Measurements from ENCODE around the gene LRRFIP1.

DNA sequence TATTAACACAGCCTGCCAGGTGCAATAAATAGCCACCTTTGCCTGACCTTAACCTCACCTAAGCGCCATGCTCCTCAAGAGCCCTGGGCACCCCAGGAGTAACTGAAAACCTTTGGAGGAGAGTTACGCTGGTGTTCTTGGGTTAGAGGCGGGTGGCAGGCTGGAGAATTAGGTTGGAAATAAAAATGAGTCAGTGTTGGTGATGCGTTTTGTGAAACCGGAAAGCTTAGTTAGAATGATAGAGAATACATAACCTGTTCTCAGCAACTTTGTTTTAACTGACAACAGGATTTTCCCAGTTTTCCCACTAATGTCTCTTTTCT is 17.0 kb downstream of the LRRFIP1 start:
- TF ChIP-seq ZNF384 (IDR thresholded peaks at IDR 0.05; ENCODE audit: low read depth, low read length) = no peak
- TF ChIP-seq HDAC3 (IDR thresholded peaks at IDR 0.05; ENCODE audit: borderline replicate concordance, partially characterized antibody) = no peak
- TF ChIP-seq TCF7L2 (IDR thresholded peaks at IDR 0.05; ENCODE audit: low read depth, low read length) = no peak
- no peak for TF ChIP-seq STAG1 (CRISPR knock-in tag; IDR thresholded peaks at IDR 0.05; ENCODE audit: borderline replicate concordance)
- TF ChIP-seq SRSF9 (IDR thresholded peaks at IDR 0.05; ENCODE audit: borderline replicate concordance, low read depth, low read length) = no peak
- TF ChIP-seq BHLHE40 (IDR thresholded peaks at IDR 0.05; ENCODE audit: low read length) = no peak
- TF ChIP-seq NFE2L1 (tag; IDR thresholded peaks at IDR 0.05; ENCODE audit: borderline replicate concordance, low read depth) = no peak
- no peak for TF ChIP-seq ZNF830 (CRISPR knock-in tag; IDR thresholded peaks at IDR 0.05)

Data from K562 (cell line).